Erythroblast (primary cell): ENCODE data around the gene HJV.
"Not testable (repeated sequence)": the region's sequence is repeated elsewhere in the genome, so short reads cannot be mapped to it uniquely, and the experiment has no call there.

Experiments used
- GATA1 ChIP-seq: IDR thresholded peaks from 2 replicates; pipeline ENCODE4 v1.6.1; 2011; ENCODE audit warnings: low read depth, mild to moderate bottlenecking, control low read depth, low read length, moderate library complexity
- POLR2A ChIP-seq: IDR thresholded peaks from 2 replicates; pipeline ENCODE4 v1.6.1; 2011; ENCODE audit warnings: mild to moderate bottlenecking, low read length

- TF ChIP-seq POLR2A, GATA1: not testable (repeated sequence)
Measured at GRCh38 chr1:146048514-146049115, 27.1 kb upstream of the HJV start.
